GM21515 (cell line): Measurements from ENCODE around the gene ARID5B.
A peak's percentile ranks its signal among the peaks of the same experiment; 100 is the strongest.

ENCODE experiments used
- ATAC-seq: cut with Tn5 transposase; IDR thresholded peaks from one replicate; pipeline ENCODE4 v1.9.1; 2021; ENCODE audit not compliant: unreplicated experiment

Gene ARID5B

DNA sequence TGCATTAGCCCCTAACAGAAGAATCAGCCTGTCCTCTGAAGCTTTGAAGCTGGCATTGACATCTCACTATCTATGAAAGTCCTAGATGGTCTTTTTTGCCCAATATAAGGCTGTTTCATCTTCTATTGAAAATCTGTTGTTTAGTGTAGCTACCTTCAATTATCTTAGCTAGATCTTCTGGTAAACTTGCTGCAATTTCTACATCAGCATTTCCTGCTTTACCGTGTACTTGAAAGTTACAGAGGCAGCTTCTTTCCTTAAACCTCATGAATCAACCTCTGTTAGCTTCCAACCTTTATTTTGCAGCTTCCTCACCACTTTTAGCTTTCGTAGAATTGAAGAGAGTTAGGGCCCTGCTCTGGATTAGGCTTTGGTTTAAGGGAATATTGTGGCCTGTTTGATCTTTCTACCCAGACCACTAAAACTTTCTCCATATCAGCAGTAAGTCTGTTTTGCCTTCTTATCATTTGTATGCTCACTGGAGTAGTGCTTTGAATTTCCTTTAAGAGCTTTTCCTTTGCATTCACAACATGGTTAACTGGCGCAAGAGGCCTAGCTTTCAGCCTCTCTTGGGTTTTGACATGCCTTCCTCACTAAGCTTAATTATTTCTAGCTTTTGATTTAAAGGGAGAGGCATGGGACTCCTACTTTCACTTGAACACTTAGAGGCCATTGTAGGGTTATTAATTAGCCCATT, 32.5 kb downstream of the ARID5B start:
- no peak for ATAC-seq

DNA sequence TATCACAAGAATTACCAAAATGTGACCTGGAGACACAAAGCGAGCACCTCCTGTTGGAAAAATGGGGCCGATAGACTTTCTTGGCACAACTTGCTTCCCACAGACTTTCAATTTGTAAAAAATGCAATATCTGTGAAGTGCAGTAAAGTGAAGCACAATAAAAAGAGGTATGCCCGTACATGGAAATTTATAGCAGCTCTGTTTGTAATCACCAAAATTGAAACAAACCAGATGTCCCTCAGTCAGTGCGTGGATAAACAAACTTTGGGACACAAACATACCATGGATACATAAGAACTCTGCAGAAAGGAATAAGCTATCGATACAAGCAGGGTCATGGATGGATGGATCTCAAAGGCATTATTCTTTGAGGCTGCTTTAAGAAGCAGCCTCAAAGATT, 33.6 kb downstream of the ARID5B start:
- no peak for ATAC-seq

DNA sequence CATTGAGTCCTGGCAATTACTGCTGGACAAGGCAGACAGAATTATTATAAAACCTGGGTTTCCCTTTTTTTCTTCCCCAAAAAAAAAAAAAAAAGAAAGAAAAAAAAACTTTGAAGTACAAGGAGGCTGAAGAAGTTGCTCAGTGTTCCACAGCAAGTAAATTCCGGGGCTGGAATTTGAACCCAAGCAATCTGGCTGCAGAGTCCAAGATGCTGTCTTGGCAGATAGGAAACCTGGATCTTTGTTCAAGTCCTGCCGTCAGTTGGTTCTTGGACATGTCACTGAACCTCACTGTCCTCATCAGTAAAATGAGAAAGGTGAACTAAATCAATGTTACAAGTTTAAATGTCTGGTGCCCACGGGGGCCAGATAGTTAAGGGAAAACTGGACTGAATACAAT, 35.3 kb downstream of the ARID5B start:
- ATAC-seq, result no peak

DNA sequence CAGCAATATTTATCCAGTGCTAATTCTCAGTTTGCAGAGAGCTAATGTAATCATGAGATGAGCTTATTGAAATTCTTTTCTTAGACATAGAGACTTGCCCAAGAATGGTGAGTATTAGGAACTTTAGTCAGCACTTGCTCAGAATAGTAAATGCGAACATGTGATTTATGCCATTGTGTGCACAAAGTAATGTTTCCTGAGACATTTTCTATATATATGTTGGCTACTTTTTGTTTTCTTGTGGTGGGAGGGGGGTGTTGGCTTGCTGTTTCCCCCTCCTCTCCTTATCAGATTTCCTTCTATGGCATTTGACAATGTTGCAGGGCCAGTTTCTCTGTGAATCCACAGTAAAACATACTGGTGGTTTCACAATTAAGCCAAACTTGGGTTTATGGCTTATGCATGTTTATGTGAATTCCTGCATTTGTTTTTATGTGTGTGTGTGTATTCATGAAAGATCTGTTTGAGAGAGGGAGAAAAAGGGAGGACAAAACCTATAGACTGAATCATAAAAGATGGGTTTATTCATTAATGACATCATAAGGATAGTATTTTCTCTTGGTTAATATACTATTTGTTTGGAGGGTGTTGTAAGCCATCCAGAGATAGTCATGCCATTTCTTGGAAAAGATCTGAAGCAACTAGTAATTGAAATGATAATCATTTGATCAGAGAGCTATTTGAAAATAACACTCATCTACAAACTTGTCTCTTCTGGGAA, 36.3 kb downstream of the ARID5B start:
- ATAC-seq, result no peak

DNA sequence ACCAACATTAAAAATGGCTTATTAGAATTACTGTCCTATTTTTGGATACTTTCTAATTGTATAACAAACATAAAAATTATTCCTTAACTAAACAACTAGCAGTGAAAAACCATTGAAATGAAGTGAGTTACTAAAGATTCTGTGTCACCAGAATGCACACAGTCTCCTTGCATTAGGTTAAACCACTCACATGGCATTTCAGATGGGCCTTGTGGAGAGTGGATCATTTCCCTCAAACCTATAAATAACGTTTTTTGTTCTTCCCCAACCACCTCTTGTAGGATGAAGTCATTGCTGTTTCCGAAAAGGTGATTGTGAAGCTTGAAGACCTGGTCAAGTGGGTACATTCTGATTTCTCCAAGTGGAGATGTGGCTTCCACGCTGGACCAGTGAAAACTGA, 38.4 kb downstream of the ARID5B start:
- ATAC-seq, result no peak

DNA sequence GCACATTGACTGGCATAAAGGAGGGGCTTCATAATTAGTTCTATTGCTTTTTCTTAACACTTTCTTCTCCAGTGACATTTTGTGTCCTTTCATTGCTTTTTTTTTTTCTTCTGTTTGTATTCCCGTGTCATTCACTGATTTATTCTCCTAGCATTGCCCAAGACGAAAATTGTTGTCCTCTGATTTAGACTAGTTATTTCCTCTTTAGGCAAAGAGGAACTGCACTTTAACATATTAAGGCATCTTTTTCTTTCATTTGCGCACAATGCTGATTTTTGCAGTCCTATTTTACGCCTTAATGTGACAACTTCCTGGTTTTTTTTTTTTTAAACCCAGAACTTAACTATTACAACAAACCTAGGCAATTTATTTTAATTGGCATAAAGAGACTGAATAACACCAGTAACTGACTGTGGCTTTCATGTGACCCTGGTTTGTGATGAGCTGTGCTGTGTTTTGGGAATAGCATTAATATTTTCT, 39.7 kb downstream of the ARID5B start:
- ATAC-seq, result no peak

DNA sequence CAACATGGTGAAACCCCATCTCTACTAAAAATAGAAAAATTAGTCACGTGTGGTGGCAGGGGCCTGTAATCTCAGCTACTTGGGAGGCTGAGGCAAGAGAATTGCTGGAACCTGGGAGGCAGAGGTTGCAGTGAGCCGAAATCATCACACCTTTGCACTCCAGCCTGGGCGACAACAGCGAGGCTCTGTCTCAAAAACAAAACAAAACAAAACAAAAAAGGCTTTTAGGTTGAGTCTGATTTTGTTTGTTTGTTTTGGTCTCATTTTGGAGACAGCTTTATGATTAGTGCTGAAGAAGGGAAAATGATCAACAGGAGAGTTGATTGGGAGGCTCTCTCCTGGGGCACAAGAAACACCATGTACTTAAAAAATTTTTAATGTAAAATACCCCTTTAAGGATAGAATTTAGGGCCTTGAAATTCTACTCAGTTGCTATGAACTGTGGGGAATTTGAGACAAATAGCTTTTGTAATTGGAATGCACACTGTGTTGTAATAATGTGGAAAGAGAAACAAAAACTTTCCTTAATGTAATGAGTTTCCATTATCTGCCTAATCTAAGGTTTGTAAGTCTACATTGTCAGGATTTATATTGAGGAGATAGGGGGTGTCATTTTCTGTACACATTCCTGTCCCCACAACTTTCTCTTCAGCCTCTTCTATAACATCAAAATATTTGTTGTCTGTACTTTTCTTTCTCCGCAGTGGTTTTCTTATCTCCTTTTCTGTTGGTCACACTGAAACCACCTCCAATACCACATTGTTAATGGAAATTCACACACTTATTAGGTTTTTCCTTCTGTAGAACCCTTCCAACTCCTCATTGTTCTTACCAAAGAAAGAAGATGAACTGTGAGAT, 41.3 kb downstream of the ARID5B start:
- ATAC-seq, result no peak

DNA sequence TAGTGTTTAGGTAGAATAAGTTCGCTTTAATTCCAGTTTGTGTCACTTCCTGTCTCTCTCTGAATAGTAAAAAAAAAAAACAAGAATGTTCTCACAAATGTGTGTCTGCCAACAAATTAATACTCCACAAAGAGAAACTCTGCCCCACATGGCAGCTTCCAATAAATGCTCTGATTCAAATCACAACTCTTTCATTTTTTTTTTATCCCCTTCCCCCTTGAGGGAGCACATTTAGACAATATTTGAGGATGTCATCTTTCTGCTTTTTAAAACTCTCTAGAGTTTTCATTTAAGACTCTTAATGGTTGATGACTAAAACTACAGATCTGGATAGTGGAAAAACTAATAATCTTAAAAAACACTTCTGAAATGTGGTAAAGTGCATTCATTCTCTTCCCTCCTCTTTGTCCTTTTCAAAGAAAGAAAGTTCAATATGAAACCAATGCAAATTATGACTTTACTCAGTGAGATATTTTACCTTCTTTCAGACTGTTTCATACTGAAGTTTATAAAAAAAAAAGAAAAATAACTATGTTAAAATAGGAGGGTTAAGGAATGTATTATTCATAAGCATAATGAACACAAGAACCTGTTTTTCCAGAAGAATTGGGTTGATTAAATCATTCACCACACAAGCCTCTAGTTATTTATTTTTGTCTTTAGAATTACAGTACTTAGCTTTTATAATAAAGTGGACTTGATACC, 42.3 kb downstream of the ARID5B start:
- ATAC-seq, result peak; percentile 38

DNA sequence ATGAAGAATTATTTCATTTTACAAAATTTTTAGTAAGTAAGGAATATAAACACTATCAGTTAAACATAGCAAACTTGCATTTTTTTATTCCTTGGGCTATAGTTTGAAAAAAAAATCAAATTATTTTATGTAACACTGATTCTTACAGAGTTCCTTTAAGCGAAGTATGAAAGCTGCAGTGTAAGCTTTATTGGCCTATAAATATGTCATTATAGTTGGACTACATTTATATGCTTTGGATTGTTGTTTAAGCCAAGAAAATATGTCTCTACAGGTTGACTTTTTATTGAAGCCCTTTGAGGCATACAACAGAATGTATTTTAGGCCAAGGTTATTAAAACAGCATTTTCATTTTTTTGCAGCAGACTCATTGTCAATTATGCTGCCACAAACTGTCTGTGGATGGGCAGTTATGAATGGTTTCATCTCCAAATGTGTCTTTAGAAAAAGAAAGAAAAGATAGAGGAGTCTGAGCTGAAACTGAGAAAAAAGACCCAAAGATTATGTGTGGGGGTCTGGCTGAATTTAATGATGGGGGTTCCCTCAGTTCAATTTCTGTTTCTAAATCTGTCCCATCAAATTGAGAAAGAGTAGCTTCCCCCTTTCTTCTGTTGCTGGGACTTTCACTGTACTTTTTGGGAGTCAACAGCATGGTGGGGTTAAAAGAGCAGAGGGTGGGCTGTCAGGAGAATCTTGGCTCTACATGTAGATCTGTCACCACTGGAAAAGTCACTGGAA, 43.1 kb downstream of the ARID5B start:
- no peak for ATAC-seq

DNA sequence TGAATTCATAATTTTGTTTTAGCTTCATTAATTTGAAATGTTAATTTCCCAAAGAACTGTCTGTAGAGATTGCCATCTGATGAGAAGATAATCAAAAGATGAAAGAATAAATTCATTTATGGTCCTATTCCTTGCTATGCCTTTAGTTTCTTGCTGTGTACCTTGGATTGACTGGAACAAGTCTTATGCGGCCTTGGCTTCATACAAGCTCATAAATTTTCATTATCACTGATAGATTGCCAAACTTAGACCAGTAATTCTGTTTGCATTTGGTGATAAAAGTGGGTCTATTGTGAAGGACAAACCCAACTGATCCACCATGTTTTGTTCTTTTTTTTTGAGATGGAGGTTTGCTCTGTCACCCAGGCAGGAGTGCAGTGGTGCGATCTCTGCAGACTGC, 48.2 kb downstream of the ARID5B start:
- ATAC-seq, result no peak

DNA sequence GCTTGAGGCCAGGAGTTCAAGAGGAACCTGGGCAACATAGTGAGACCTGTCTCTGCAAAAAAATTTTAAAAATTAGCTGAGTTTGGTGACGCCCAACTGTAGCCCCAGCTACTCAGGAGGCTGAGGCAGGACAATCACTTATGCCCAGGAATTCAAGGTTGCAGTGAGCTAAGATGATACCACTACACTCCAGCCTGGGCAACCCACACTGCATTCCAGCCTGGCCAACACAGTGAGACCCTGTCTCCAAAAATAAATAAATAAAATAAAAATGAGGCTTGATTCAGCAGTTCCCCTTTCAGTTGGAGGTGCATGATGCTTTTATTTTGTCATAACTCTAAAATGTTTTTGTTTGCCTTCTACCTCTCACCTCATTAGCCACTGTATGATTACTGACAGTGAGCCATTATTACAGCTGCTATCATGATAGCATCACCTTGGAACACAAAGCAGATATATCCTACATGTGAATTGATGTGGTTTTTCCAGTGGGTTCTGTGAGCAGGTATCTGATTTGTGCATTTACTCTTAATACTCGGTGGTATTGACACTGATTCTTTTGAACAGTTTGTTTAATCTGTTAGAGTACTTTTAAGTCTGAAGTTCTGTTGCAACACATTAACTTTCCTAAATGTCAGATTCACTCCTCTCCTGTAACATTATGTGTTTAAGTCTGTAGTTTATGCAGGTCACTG, 49.1 kb downstream of the ARID5B start:
- ATAC-seq, result no peak

DNA sequence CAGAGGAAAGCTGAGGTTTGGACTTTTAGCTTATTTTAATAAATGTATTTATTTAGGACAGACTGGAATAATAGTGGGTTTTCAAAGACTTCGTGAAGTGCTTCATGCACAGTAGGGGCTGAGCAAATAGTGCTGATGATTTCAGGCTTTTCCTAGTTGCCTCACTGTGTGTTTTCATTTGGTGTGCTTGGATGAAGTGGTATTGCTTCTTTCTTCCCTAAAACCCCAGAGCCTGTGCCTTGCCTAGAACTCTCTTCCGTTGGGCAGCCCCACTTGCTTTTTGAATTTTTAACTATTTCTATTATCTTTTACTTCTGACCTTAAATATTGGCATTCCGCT, 49.6 kb downstream of the ARID5B start:
- no peak for ATAC-seq

DNA sequence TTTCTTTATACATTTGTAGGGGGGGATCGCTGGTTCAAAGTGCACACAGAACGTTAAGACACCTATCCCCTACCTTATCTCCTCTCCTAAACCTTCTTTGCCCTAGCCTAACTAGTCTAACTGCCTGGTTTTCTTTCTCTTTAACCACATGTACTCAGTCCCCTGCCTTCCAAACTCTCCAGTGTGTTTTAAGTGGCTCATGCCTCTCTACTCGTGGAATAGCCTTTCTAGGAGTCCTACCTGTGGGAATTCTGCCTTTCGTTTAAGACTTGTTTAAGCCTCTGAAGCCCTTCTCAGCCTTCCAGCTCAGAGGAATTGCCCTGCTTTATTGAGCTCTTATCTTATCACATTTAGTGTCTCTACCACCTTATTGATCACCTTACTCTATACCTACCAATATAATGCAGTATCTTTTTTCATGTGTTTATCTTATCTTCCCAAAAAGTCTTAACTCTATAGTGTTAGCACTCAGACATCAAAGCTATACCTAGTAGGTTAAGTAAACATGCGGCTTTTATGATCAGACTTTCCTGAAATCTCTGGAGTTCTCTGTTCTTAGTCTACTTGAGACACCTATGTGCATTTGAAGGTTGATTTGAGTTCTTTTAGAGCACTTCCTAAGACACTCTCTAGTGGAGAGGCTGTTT, 50.7 kb downstream of the ARID5B start:
- ATAC-seq, result no peak

DNA sequence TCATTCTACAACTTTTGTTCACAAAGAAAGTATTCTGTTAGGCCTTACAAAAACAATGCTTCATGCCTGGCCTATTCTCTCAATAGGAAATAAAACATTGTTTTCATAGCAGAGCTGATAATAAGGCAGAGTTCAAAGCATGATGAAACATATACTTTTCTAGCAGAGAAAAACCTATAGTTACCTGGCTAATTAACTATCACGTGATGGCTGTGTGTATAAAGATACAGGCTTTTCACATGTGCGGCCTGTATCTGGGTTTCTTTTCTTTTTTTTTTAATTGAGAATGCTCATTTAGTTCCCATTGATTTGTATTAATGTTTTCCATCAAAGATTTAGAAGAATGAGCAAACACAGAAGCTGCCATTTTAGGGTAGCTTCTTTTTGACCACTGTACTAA, 51.7 kb downstream of the ARID5B start:
- ATAC-seq, result no peak

DNA sequence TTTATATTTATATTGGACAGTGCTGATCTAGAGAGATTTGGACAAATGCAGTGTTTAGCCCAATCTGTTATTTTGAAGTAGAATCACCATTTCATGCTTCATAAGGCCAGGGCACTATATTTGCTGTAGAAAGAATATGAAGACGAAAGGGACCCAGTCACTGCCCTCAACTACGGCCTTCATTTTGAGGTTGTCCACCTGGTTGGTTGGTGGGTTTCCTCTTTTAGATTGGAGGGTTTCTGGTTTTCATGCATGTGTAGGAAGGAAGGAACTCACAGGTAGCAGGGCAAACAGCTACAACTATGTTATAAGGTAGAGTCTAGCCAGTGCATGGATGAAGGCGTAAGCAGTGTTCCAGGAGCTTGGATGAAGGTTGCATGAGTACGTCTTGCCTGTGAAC, 56.3 kb downstream of the ARID5B start:
- ATAC-seq, result no peak

DNA sequence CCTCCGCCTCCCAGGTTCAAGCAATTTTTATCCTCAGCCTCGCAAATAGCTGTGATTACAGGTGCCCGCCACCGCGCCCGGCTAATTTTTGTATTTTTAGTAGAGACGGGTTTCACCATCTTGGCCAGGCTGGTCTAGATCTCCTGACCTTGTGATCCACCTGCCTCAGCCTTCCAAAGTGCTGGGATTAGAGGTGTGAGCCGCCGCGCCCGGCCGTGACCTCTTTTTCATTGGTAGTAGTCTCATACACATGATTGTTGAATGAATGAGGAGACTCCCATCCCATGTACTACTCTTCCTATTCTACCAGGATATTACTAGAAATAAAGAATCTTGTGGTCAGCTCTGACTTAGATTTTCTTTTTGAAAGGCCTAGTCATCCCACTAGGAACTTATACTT, 56.8 kb downstream of the ARID5B start:
- ATAC-seq, result no peak

DNA sequence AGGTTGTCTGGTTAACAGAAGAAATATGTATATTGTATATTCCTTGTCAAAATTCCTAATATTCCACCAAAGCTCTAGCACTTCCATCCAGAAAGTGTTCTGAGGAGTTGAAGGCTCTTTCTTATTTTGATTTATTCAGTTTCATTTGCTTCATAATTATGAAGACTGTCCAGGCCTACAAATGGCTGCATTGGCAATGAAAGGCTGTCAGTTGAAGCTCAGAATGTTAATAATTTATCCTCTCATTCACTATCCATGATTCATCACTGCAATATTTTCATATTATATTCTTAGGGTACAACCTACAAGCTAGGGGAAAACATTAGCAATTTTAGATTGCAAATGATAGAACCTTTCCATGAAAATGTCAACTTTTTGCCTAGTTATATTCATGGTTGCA, 57.3 kb downstream of the ARID5B start:
- no peak for ATAC-seq

DNA sequence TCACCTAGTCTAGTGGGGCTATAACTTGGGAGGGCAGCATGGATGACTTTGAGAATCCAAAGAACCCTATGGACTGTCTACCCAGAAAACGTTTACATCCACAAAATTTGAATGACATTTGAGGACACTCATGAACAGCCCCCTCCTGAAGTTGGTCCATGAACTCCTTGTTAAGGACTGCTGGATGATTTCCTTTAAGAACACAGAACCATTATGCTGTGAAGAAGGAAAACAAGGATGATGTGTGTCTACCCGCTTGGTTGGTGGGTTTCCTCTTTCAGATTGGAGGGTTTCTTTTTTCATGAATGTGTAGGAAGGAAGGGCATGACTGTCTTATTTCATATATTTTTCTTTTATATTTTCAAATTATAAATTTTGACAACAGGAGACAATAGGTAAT, 58.3 kb downstream of the ARID5B start:
- ATAC-seq, result no peak

DNA sequence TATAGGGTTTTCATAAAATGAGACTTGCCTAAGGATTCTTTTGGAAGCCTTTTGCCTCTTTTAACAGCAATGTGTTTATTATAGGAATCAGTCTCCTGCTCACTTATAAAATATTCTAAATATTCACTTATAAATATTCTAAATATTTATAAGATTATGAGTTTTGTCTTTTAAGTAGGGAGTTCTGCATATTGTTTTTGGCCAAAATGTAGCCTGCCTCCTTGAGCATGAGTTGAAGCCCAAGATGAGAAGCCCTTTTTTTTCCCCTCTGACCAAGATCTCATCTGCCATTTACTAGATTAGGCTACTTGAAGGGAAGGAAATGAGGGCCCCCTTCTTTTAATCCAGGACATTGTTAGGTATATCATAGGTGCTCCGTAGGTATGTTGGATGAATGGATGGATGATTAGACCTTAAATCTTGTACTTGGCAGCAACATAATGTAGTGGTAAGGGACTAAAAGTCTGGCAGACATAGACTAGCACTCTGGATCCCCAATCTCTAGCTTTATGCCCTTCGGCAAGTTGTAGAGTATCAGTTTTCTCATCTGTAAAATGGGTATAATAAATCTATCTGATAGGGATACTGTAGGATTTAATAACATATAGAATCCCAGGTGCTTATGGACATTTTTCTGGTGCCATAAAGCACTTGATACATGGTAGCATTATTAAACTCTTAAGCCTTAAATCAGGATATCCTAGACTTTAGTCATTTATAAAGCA, 59.1 kb downstream of the ARID5B start:
- no peak for ATAC-seq
